ENCODE data around the gene XAB2.

DNA sequence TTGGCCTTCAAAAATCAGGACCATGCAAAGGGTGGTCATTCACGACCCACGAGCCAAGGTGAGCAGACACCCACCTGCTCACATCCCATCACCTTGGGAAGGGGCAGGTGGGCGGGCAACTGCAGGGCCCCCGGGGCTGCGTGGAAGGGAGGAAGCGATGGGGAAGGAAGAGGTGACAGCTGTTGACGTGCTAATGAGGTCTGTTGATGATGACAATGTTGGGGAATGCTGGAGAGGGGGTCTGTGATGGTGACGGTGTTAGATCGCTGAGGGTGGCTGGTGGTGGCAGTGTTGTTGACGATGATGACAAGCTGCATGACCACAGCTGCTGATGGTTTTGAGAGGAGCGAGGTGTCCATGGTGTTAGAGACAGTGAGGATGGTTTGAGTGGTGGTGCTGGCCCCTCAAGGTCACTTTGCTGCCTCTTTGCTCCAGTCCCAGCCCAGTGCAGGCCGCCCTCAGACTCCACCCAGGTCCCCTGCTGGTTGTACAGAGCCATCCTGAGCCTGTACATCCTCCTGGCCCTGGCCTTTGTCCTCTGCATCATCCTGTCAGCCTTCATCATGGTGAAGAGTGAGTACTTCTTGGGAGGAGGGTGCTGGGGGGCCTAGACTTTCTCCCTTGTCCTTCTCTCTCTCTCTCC lies 48.4 kb upstream of the XAB2 start:
- TF ChIP-seq CTCF (IDR thresholded peaks at IDR 0.05): no peak
- TF ChIP-seq POLR2AphosphoS5 (IDR thresholded peaks at IDR 0.05): no peak
- TF ChIP-seq POLR2A (IDR thresholded peaks at IDR 0.05): no peak
